Measurements from ENCODE around the gene TRIM2.
"Not testable (repeated sequence)": the region's sequence is repeated elsewhere in the genome, so short reads cannot be mapped to it uniquely, and the experiment has no call there.

Gene TRIM2

GRCh38 chr4:153204247-153204671 is at the start of gene TRIM2:
TSS of gene TRIM2 (plus strand) at chr4:153204443. CDS start at chr4:153204531, 88 bp downstream.
- no peak for DNase-seq (ENCODE audit: low read depth in 2 of 2)

GRCh38 chr4:153155686-153156085 is 48.6 kb upstream of the TRIM2 start:
- no peak for DNase-seq (ENCODE audit: low read depth in 2 of 2)

GRCh38 chr4:153156263-153156662 is 48.0 kb upstream of the TRIM2 start:
- DNase-seq (ENCODE audit: low read depth in 2 of 2): no peak

DNA sequence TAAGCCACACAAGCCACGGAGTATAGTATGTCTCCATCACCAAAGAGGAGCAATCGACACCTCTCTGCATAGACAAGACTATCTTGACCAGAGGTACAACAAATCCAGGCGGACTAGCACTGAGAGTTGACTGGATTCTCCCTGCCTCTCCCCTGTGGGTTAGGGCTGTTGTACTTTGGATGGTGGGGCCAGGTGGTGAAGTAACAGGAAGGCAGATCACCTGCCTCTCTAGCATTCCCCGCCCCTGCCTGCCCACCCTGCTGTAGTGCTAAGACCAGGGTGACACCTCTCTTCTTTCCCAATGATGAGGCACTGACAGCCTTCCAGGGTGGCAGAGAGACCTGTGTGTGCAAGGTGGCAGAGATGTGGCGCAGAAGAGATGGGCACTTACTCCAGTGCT is 47.5 kb upstream of the TRIM2 start:
- DNase-seq (ENCODE audit: low read depth in 2 of 2): no peak

GRCh38 chr4:153159016-153159415 is 45.2 kb upstream of the TRIM2 start:
- no peak for DNase-seq (ENCODE audit: low read depth in 2 of 2)

- DNase-seq (ENCODE audit: low read depth in 2 of 2): no peak
Observed at GRCh38 chr4:153159728-153160221, 44.5 kb upstream of the TRIM2 start.

GRCh38 chr4:153160821-153161220 is 43.4 kb upstream of the TRIM2 start:
- no peak for DNase-seq (ENCODE audit: low read depth in 2 of 2)

DNA sequence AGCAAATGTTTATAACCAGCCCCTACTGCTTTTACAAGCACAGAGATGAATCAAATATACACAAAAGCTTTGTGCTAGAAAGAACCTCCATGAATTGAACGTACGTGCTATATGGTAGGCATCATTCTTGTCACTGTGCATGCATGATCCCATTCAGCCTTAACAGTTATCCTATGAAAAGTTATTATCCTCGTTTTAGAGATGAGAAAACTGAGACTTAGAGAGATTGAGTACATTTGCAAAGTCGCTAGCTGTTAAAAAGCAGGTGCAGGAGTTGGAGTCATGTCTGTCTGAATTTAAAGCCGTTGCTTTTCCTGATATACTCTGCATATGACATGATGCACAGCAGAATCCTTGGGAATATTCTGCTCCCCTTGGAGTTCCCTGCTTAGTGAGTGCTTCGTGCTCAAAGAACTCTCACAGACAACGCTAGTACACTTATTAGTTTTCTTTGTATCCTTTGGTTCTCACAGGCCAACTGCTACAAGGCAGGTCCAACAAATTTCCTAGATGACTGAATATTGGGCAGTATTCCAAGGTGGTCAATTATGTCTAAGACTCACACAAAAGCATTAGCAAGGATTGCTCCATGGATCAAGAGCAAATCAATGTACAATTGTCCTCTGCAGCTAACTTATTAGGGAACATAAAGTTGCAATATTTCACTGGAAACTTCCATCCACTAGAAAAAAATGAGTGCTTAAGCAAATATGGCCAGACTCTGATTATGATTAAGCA is 42.8 kb upstream of the TRIM2 start:
- no peak for DNase-seq (ENCODE audit: low read depth in 2 of 2)

DNA sequence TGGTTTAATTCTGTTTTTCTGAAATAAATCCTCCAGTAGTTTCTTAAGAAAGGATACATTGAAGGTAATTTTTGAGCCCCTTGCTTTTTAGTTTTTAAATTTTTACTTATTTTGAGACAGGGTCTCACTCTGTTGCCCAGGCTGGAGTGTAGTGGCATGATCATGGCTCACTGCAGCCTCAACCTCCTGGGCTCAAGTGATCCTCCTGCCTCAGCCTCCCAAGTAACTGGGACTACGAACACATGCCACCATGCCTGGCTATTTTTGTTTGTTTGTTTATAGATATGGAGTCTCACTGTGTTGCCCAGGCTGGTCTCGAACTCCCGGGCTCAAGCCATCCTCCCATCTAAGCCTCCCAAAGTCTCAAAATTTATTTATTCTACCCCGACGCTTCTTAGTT is 39.0 kb upstream of the TRIM2 start:
- not testable (repeated sequence) for DNase-seq (ENCODE audit: low read depth in 2 of 2)

GRCh38 chr4:153166716-153167501 is 37.3 kb upstream of the TRIM2 start:
- DNase-seq (ENCODE audit: low read depth in 2 of 2): no peak

- no peak for DNase-seq (ENCODE audit: low read depth in 2 of 2)
Observed at GRCh38 chr4:153169776-153170175, 34.5 kb upstream of the TRIM2 start.

- DNase-seq (ENCODE audit: low read depth in 2 of 2): no peak
Observed at GRCh38 chr4:153170407-153170806, 33.8 kb upstream of the TRIM2 start.

DNA sequence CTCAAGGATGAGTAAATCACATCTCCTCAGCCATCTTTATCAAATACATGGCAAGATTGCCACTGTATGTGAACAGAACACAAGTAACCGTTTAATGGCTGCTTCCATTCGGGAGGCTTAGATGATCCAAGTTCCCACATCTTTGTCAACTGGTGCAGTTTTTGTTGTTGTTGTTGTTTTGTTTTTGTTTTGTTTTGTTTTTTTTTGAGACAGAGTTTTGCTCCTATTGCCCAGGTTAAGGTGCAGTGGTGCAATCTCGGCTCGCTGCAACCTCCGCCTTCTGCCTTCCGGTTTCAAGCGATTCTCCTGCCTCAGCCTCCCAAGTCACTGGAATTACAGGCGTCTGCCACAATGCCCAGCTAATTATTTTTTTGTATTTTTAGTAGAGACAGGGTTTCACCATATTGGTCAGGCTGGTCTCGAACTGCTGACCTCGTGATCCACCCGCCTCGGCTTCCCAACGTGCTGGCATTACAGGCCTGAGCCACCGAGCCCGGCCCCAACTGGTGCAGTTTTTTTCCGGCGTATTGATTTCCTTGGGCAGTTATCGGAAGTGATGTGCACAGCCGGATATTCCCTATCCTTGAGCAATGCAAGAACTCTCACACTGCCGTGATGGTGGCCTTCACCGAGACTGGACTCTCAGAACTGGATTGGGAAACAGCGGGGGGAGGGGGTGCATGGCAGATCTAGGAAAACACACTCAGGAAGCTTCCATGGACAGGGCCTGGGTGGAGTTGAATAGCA is 29.2 kb upstream of the TRIM2 start:
- DNase-seq (ENCODE audit: low read depth in 2 of 2): no peak

DNA sequence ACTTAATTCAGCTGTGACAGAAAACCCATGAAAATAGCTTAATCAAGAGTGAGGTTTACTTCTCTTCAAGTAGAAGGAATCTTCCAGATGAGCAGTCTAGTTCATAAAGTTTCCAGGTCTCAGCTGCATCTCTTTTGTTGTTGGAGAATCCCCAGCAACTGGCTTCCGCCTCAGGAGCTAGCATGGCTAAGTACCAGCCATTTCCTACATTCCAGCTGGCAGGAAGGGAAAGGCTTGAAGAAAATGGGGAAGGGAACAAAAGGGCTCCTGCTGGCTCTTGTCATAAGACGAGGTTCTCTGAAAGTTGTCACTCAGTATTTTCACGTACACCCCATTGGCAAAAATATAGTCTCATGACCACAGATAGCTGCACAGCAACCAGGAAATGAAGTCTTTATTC is 27.3 kb upstream of the TRIM2 start:
- no peak for DNase-seq (ENCODE audit: low read depth in 2 of 2)

- no peak for DNase-seq (ENCODE audit: low read depth in 2 of 2)
Observed at GRCh38 chr4:153177841-153178240, 26.4 kb upstream of the TRIM2 start.

GRCh38 chr4:153179100-153179499 is 25.1 kb upstream of the TRIM2 start:
- no peak for DNase-seq (ENCODE audit: low read depth in 2 of 2)

DNA sequence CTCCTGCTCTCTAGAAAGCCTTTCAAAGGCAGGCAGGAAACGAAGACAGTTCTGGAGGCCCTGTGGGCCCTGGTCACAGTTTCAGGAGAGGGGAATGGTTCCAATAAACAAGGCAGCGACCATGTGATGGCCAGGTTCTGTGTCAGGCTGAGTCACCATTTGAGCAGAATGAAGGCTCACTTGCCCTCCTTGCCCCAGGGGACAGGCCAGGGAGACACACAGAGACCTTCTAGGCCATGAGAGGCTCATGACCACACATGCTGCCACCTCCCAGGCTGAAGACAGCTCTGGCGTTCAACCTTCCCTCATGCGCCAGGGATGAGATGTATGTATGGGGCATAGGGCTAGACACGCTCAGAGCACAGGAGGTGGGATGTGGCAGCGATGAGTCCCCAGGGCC is 22.9 kb upstream of the TRIM2 start:
- no peak for DNase-seq (ENCODE audit: low read depth in 2 of 2)

DNA sequence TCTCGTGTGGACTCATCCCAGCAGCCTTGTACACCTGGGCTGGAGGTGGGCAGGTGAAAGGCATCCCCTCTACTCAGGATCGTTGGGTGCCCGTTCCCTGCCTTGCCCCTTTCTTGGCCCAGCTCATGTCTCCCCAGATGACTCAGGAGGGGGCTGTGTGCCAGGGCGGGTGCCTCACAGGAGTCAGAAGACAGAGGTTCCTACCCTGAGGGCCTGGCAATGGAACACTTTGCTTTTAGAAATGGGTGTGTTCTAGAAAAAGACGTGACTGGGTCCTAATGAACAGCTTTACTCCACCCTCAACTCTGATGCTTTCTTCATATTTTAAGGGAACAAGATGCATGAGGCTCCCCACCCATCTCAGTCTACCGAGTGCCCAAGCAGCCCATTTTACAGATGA is 22.5 kb upstream of the TRIM2 start:
- no peak for DNase-seq (ENCODE audit: low read depth in 2 of 2)

DNA sequence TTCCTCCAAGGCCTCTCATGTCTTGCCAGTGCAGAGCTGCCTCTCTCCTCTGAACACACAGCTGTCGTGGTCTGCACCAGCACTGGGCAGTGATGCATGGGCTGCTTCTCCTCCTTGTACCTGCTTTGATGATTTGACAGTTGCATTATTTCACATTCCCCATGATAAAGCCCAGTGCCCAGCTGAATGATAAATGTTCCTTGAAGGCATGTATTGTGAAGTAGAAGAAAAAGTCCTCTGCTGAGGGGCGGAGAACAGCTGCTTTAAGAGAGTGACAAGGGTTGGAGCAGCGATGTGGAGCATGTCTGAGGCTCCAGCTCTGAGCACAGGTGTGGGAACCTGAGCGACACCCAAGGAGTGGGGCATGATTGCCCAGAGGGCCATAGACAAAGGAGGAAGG is 21.1 kb upstream of the TRIM2 start:
- DNase-seq (ENCODE audit: low read depth in 2 of 2): no peak

DNA sequence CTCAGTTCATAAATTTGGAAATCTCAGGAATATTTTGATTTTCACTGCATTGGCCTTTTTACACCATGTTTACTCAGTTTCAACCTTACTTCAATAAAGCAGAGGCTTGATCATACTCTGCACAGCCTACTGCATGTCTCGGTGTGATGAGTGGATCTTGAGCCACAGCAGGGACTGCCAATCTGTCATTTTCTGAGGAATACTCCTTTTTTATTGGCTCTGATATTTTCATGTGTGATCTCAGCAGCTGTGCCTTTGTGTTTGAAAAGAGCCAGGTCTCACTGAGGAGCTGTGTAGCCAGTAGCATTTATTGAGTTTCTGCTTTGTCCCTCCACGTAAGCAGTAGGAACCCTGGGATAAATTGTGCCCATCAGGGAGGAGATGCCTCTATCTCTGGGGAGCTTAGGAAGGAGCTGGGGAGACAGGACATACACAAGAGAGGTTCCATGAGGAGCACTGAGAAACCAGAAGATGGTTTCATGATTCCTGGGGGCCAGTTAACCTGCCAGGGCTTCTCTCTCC is 18.9 kb upstream of the TRIM2 start:
- DNase-seq (ENCODE audit: low read depth in 2 of 2): no peak

DNA sequence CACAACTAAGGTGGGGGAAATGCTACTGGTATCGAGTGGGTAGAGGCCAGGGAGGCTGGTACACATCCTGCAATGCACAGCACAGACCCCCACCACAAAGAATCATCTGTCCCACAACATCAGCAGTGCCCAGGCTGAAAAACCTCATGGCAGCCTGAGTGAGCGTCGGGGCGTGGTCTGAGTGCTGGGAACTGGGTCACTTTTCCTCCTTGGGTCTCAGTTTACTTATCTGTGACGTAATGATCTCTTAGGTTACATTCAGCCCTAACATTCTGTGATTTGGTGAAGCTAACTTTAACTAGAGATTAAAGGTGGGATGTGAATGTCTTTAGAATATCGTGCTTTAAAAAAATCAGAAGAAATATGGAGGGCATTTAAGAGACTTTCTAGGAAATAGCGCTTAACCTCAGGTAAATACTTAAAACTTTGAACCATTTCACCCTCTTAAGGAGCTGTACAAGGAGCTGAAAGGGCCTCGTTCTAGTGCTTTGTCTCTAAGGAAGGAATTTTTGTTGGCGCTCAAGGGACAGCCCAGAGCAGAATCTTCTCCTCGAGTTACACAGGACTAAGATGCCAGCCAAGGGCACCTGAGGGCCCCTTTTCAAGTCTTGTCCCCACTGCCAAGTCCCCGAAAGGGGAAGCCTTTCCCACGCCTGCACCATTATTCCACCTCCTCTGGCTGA is 18.1 kb upstream of the TRIM2 start:
- DNase-seq (ENCODE audit: low read depth in 2 of 2): no peak
